Fibroblast of mammary gland (primary cell): ENCODE measurements around the gene CENPP.

ENCODE experiments used
- DNase-seq: peaks from one replicate; pipeline ENCODE4 v3.0.0-alpha.2; 2010; ENCODE audit warnings: low read depth
- H3K4me3 ChIP-seq: 2 replicates; pipeline ENCODE4 v1.5.1; 2011; ENCODE audit warnings: low read depth, mild to moderate bottlenecking, low read length, moderate library complexity; ENCODE audit not compliant: control insufficient read depth
- CTCF ChIP-seq: conservative IDR thresholded peaks from 2 replicates; pipeline ENCODE4 v1.5.1; 2011; ENCODE audit warnings: low read depth, low read length, inconsistent platforms; ENCODE audit not compliant: control insufficient read depth, insufficient read depth

CENPP gene

GRCh38 chr9:92446536-92446935 lies 120.8 kb downstream of the CENPP start:
- peak; percentile 35 for DNase-seq
- H3K4me3 ChIP-seq, result no peak overlapping the region
- no peak for TF ChIP-seq CTCF

- TF ChIP-seq CTCF, result peak; percentile 29
- no peak overlapping the region for H3K4me3 ChIP-seq
- no peak for DNase-seq
Observed at GRCh38 chr9:92455217-92455616, 129.5 kb downstream of the CENPP start.

- TF ChIP-seq CTCF, result no peak
- no peak for DNase-seq
- no peak overlapping the region for H3K4me3 ChIP-seq
Observed at GRCh38 chr9:92457576-92457975, 131.8 kb downstream of the CENPP start.

GRCh38 chr9:92463387-92463786 lies 137.6 kb downstream of the CENPP start:
- no peak overlapping the region for H3K4me3 ChIP-seq
- DNase-seq, result no peak
- TF ChIP-seq CTCF, result no peak

GRCh38 chr9:92463984-92464383 lies 138.2 kb downstream of the CENPP start:
- TF ChIP-seq CTCF, result no peak
- peak; percentile 97 for DNase-seq
- H3K4me3 ChIP-seq, result no peak overlapping the region

GRCh38 chr9:92467041-92467440 lies 141.3 kb downstream of the CENPP start:
- no peak for TF ChIP-seq CTCF
- no peak for DNase-seq
- H3K4me3 ChIP-seq, result no peak overlapping the region

GRCh38 chr9:92467511-92467910 lies 141.8 kb downstream of the CENPP start:
- DNase-seq, result no peak
- no peak for TF ChIP-seq CTCF
- H3K4me3 ChIP-seq, result no peak overlapping the region
